Midbrain (tissue), 1 donor: ENCODE results near the gene REEP3.
"Not testable (repeated sequence)": the region's sequence is repeated elsewhere in the genome, so short reads cannot be mapped to it uniquely, and the experiment has no call there.

Experiments used
- DNase-seq: peaks from one replicate; lab custom pipeline; 2025; lab: John Stamatoyannopoulos, UW

REEP3 gene

GRCh38 chr10:63549810-63550209 is 28.6 kb downstream of the REEP3 start:
- no peak for DNase-seq

- no peak for DNase-seq
These were observed 31.8 kb downstream of the REEP3 start for GRCh38 chr10:63553031-63553430.

- no peak for DNase-seq
These were observed 32.3 kb downstream of the REEP3 start for GRCh38 chr10:63553473-63553872.

- DNase-seq, result no peak
These were observed 33.5 kb downstream of the REEP3 start for GRCh38 chr10:63554657-63555056.

GRCh38 chr10:63555330-63555729 is 34.1 kb downstream of the REEP3 start:
- DNase-seq, result no peak

GRCh38 chr10:63558132-63558784 is 37.1 kb downstream of the REEP3 start:
- no peak for DNase-seq

GRCh38 chr10:63561341-63561740 is 40.1 kb downstream of the REEP3 start:
- no peak for DNase-seq

GRCh38 chr10:63562391-63562790 is 41.2 kb downstream of the REEP3 start:
- DNase-seq, result no peak

- DNase-seq, result no peak
These were observed 41.7 kb downstream of the REEP3 start for GRCh38 chr10:63562857-63563256.

GRCh38 chr10:63563623-63564022 is 42.4 kb downstream of the REEP3 start:
- no peak for DNase-seq

GRCh38 chr10:63564731-63565130 is 43.5 kb downstream of the REEP3 start:
- DNase-seq, result not testable (repeated sequence)

- peak; percentile 32 for DNase-seq
These were observed 52.0 kb downstream of the REEP3 start for GRCh38 chr10:63573068-63573697.

- no peak for DNase-seq
These were observed 52.8 kb downstream of the REEP3 start for GRCh38 chr10:63574011-63574410.

- DNase-seq, result no peak
These were observed 55.3 kb downstream of the REEP3 start for GRCh38 chr10:63576501-63576900.

- DNase-seq, result no peak
These were observed 57.3 kb downstream of the REEP3 start for GRCh38 chr10:63578501-63578900.

- no peak for DNase-seq
These were observed 58.3 kb downstream of the REEP3 start for GRCh38 chr10:63579371-63580014.

- DNase-seq, result no peak
These were observed 61.5 kb downstream of the REEP3 start for GRCh38 chr10:63582690-63583089.

- no peak for DNase-seq
These were observed 62.2 kb downstream of the REEP3 start for GRCh38 chr10:63583397-63583796.

GRCh38 chr10:63583909-63584724 is 62.9 kb downstream of the REEP3 start:
- DNase-seq, result no peak

- no peak for DNase-seq
These were observed 63.5 kb downstream of the REEP3 start for GRCh38 chr10:63584725-63585035.

GRCh38 chr10:63585041-63585440 is 63.8 kb downstream of the REEP3 start:
- DNase-seq, result no peak

- DNase-seq, result no peak
These were observed 64.8 kb downstream of the REEP3 start for GRCh38 chr10:63586043-63586442.

GRCh38 chr10:63587191-63587590 is 66.0 kb downstream of the REEP3 start:
- no peak for DNase-seq
